Neural progenitor cell (in vitro differentiated cells): ENCODE measurements around the gene POLDIP2.

ENCODE experiments used
- EZH2 ChIP-seq: fragments of 200-600 bp; sonication (generic); IDR thresholded peaks from 2 replicates; pipeline ENCODE4 v1.6.1; 2017; ENCODE audit warnings: antibody characterized with exemption, mild to moderate bottlenecking, moderate library complexity
- EZH2phosphoT487 ChIP-seq: fragments of 200-600 bp; sonication (generic); IDR thresholded peaks from 2 replicates; pipeline ENCODE4 v1.6.1; 2017; ENCODE audit warnings: antibody characterized with exemption
- TF ChIP-seq, protein P1 (sequence below): fragments of 200-600 bp; sonication (generic); IDR thresholded peaks from 2 replicates; pipeline ENCODE4 v1.5.1; 2017; ENCODE audit warnings: antibody characterized with exemption, mild to moderate bottlenecking

DNA sequence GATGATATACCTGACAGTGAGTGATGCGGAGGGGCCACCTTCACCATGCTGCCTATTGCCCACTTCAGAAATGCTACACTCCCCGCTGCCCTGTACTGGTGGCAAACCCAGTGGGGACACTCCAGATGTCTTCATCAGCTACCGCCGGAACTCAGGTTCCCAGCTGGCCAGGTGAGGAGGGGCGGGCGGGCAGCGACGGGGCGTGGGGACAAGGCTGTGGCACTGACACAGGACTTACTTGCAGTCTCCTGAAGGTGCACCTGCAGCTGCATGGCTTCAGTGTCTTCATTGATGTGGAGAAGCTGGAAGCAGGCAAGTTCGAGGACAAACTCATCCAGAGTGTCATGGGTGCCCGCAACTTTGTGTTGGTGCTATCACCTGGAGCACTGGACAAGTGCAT, 30.8 kb upstream of the POLDIP2 start:
- TF ChIP-seq, protein P1, sequence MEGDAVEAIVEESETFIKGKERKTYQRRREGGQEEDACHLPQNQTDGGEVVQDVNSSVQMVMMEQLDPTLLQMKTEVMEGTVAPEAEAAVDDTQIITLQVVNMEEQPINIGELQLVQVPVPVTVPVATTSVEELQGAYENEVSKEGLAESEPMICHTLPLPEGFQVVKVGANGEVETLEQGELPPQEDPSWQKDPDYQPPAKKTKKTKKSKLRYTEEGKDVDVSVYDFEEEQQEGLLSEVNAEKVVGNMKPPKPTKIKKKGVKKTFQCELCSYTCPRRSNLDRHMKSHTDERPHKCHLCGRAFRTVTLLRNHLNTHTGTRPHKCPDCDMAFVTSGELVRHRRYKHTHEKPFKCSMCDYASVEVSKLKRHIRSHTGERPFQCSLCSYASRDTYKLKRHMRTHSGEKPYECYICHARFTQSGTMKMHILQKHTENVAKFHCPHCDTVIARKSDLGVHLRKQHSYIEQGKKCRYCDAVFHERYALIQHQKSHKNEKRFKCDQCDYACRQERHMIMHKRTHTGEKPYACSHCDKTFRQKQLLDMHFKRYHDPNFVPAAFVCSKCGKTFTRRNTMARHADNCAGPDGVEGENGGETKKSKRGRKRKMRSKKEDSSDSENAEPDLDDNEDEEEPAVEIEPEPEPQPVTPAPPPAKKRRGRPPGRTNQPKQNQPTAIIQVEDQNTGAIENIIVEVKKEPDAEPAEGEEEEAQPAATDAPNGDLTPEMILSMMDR = no peak
- TF ChIP-seq EZH2phosphoT487 = no peak
- TF ChIP-seq EZH2 = no peak
